Measurements from ENCODE around the gene TSFM. TPM values are rescaled to one million over a fixed set of nuclear protein-coding genes. Genes with fewer than 3 reads are reported as not detected.
A peak's percentile ranks its signal among the peaks of the same experiment; 100 is the strongest.

Gene TSFM
- total RNA-seq, 4 donors from 2014 or later, result 18.5 to 37.2 (median 24.7) TPM

- no peak overlapping the region for H3K27ac ChIP-seq
- peak overlapping the region in 2 of 4 donors; percentile 9 to 48 for H3K4me3 ChIP-seq
- peaks cover 0 to 14% (median 0%) of the 10 kb centered on the region in 3 donors for H3K36me3 ChIP-seq
- no peak for TF ChIP-seq POLR2A (IDR thresholded peaks at IDR 0.05)
- TF ChIP-seq CTCF (IDR thresholded peaks at IDR 0.05), result no peak
- peaks cover 26 to 96% (median 38%) of the 10 kb centered on the region in 4 donors for H3K27me3 ChIP-seq
- peaks cover 25 to 40% (median 31%) of the 10 kb centered on the region in 3 donors for H3K4me1 ChIP-seq
- intact Hi-C loops (cut with DNase I), result no loop called here
- 23 to 41% methylated on average over 21 to 26 of the region's 49 CpGs for WGBS, 2 donors
- DNase-seq, result no peak
- H3K9me3 ChIP-seq, result no peaks in the 10 kb centered on the region
Measured at GRCh38 chr12:57735952-57736740, 46.4 kb upstream of the TSFM start.

GRCh38 chr12:57736741-57737466, 45.7 kb upstream of the TSFM start:
- Histone ChIP-seq H3K27ac (no peak overlapping the region), H3K4me1 (peaks cover 25 to 45% (median 31%) of the 10 kb centered on the region in 3 donors), H3K9me3 (no peaks in the 10 kb centered on the region), H3K27me3 (peaks cover 26 to 97% (median 38%) of the 10 kb centered on the region in 4 donors), H3K4me3 (peak overlapping the region in 2 of 4 donors; percentile 38 to 58), H3K36me3 (peaks cover 0 to 9% (median 0%) of the 10 kb centered on the region in 3 donors)
- intact Hi-C loops (cut with DNase I), result no loop called here
- no peak for DNase-seq
- TF ChIP-seq POLR2A (IDR thresholded peaks at IDR 0.05), result no peak
- TF ChIP-seq CTCF (IDR thresholded peaks at IDR 0.05), result no peak
- 13 to 55% methylated on average over 6 of the region's 31 CpGs for WGBS, 2 donors

GRCh38 chr12:57737467-57738460, 44.8 kb upstream of the TSFM start:
- Histone ChIP-seq H3K27ac (no peak overlapping the region), H3K4me1 (peaks cover 25 to 52% (median 31%) of the 10 kb centered on the region in 3 donors), H3K4me3 (peak overlapping the region; percentile 1 to 58 (median 24)), H3K27me3 (peaks cover 26 to 96% (median 38%) of the 10 kb centered on the region in 4 donors), H3K36me3 (peaks cover 0 to 9% (median 0%) of the 10 kb centered on the region in 3 donors), H3K9me3 (no peaks in the 10 kb centered on the region)
- DNase-seq, result no peak
- TF ChIP-seq POLR2A (IDR thresholded peaks at IDR 0.05) (no peak), CTCF (IDR thresholded peaks at IDR 0.05) (peak in 1 of 6 experiments; percentile 18)
- WGBS, 2 donors, result 40% methylated on average over 1 of the region's 110 CpGs; no CpG with 5 or more reads in 1 of the 2 donors
- intact Hi-C loops (cut with DNase I), result no loop called here

GRCh38 chr12:57738661-57739237, 43.8 kb upstream of the TSFM start, which contains the start of gene AGAP2:
AGAP2 (minus strand) TSS chr12:57738742; CDS start chr12:57738246, 496 bp downstream.
- 12 to 42% methylated on average over 14 to 26 of the region's 36 CpGs for WGBS, 2 donors
- Histone ChIP-seq H3K27ac (no peak within 1 kb of the TSS), H3K27me3 (peaks cover 26 to 86% (median 38%) of the 10 kb centered on the region in 4 donors), H3K9me3 (no peaks in the 10 kb centered on the region), H3K4me1 (peaks cover 25 to 52% (median 31%) of the 10 kb centered on the region in 3 donors), H3K4me3 (peak within 1 kb of the TSS; percentile 1 to 58 (median 24)), H3K36me3 (peaks cover 0 to 9% (median 0%) of the 10 kb centered on the region in 3 donors)
- intact Hi-C loops (cut with DNase I), result no loop called here
- TF ChIP-seq POLR2A (IDR thresholded peaks at IDR 0.05), result no peak
- no peak for TF ChIP-seq CTCF (IDR thresholded peaks at IDR 0.05)
- DNase-seq, result no peak
